SU-DHL-6 (cell line): ENCODE results near the gene ST6GALNAC2.

Source experiments
- H2AFZ ChIP-seq: fragments of 200-600 bp; sonication (generic); 2 replicates; pipeline ENCODE4 v1.6.1; 2014; ENCODE audit warnings: low read depth, mild to moderate bottlenecking, moderate library complexity, mixed read lengths, antibody characterized with exemption, low read length; ENCODE audit not compliant: severe bottlenecking
- H3F3A ChIP-seq: fragments of 200-600 bp; shearing (Covaris generic); 2 replicates; pipeline ENCODE4 v1.6.0; 2016; ENCODE audit warnings: antibody characterized with exemption, mild to moderate bottlenecking; ENCODE audit not compliant: insufficient read depth
- H3K27ac ChIP-seq: fragments of 200-600 bp; sonication (generic); 2 replicates; pipeline ENCODE4 v1.5.1; 2016; ENCODE audit warnings: low read depth, mild to moderate bottlenecking, low read length, moderate library complexity, mixed read lengths
- H3K27me3 ChIP-seq: fragments of 200-600 bp; sonication (generic), shearing (Covaris generic); 2 replicates; pipeline ENCODE4 v1.6.0; 2014; ENCODE audit warnings: mild to moderate bottlenecking, low read length
- H3K36me3 ChIP-seq: fragments of 200-600 bp; sonication (generic); 2 replicates; pipeline ENCODE4 v1.6.1; 2014; ENCODE audit warnings: mild to moderate bottlenecking, low read length, mixed read lengths
- H3K4me2 ChIP-seq: fragments of 300-600, 200-600 bp; shearing (Covaris generic), sonication (generic); 2 replicates; pipeline ENCODE4 v1.6.0; 2014; ENCODE audit warnings: low read length, low read depth, mild to moderate bottlenecking; ENCODE audit not compliant: poor library complexity, severe bottlenecking
- H3K4me3 ChIP-seq: fragments of 200-600 bp; sonication (generic); 2 replicates; pipeline ENCODE4 v1.5.1; 2014; ENCODE audit warnings: antibody characterized with exemption, low read length, mild to moderate bottlenecking, mixed read lengths; ENCODE audit not compliant: insufficient read depth, poor library complexity, severe bottlenecking
- H3K79me2 ChIP-seq: fragments of 200-600 bp; sonication (generic); 2 replicates; pipeline ENCODE4 v1.6.1; 2014; ENCODE audit warnings: mild to moderate bottlenecking, low read length, moderate library complexity; ENCODE audit not compliant: insufficient read depth
- H3K9ac ChIP-seq: fragments of 200-600 bp; sonication (generic); 2 replicates; pipeline ENCODE4 v1.7.0; 2014; ENCODE audit warnings: mild to moderate bottlenecking, low read length
- H3K9me2 ChIP-seq: fragments of 200-600 bp; sonication (generic); replicated peaks from 2 replicates; pipeline ENCODE4 v1.6.1; 2014; ENCODE audit warnings: low read length; ENCODE audit not compliant: insufficient read depth
- H3K9me3 ChIP-seq: fragments of 200-600 bp; sonication (generic); 2 replicates; pipeline ENCODE4 v1.6.1; 2014; ENCODE audit warnings: low read length, mixed read lengths; ENCODE audit not compliant: insufficient read depth
- H4K20me1 ChIP-seq: fragments of 200-600 bp; sonication (generic); 2 replicates; pipeline ENCODE4 v1.6.1; 2014; ENCODE audit warnings: low read depth, mild to moderate bottlenecking, antibody characterized with exemption, low read length, moderate library complexity, mixed read lengths
- EZH2phosphoT487 ChIP-seq: fragments of 200-600 bp; sonication (generic), shearing (Covaris generic); conservative IDR thresholded peaks from 2 replicates; pipeline ENCODE4 v1.6.1; 2018; ENCODE audit warnings: mild to moderate bottlenecking, antibody characterized with exemption, low read length, moderate library complexity, mixed read lengths
- TF ChIP-seq, protein P1 (sequence below): fragments of 200-600 bp; sonication (generic); IDR thresholded peaks from one replicate; pipeline ENCODE4 v1.5.1; 2017; ENCODE audit warnings: antibody characterized with exemption, mild to moderate bottlenecking, low read length, moderate library complexity; ENCODE audit not compliant: insufficient read depth, poor library complexity, severe bottlenecking

ST6GALNAC2 gene

GRCh38 chr17:76543826-76544545, 41.7 kb downstream of the ST6GALNAC2 start:
- TF ChIP-seq, protein P1, sequence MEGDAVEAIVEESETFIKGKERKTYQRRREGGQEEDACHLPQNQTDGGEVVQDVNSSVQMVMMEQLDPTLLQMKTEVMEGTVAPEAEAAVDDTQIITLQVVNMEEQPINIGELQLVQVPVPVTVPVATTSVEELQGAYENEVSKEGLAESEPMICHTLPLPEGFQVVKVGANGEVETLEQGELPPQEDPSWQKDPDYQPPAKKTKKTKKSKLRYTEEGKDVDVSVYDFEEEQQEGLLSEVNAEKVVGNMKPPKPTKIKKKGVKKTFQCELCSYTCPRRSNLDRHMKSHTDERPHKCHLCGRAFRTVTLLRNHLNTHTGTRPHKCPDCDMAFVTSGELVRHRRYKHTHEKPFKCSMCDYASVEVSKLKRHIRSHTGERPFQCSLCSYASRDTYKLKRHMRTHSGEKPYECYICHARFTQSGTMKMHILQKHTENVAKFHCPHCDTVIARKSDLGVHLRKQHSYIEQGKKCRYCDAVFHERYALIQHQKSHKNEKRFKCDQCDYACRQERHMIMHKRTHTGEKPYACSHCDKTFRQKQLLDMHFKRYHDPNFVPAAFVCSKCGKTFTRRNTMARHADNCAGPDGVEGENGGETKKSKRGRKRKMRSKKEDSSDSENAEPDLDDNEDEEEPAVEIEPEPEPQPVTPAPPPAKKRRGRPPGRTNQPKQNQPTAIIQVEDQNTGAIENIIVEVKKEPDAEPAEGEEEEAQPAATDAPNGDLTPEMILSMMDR, result no peak
- Histone ChIP-seq H3K4me2 (no peak overlapping the region), H3F3A (no peaks in the 10 kb centered on the region), H3K36me3 (no peaks in the 10 kb centered on the region), H2AFZ (no peak overlapping the region), H3K4me3 (no peak overlapping the region), H3K9me2 (no peaks in the 10 kb centered on the region), H3K27me3 (no peaks in the 10 kb centered on the region), H3K9me3 (no peaks in the 10 kb centered on the region), H3K9ac (no peak overlapping the region), H4K20me1 (no peaks in the 10 kb centered on the region), H3K27ac (no peak overlapping the region), H3K79me2 (no peaks in the 10 kb centered on the region)

- Histone ChIP-seq H3K9me2 (no peaks in the 10 kb centered on the region), H3K4me3 (no peak overlapping the region), H2AFZ (no peak overlapping the region), H3K9ac (no peak overlapping the region), H3K9me3 (no peaks in the 10 kb centered on the region), H4K20me1 (no peaks in the 10 kb centered on the region), H3K27me3 (no peaks in the 10 kb centered on the region), H3F3A (no peaks in the 10 kb centered on the region), H3K36me3 (no peaks in the 10 kb centered on the region), H3K79me2 (no peaks in the 10 kb centered on the region), H3K27ac (no peak overlapping the region), H3K4me2 (no peak overlapping the region)
- TF ChIP-seq EZH2phosphoT487, result no peak
- TF ChIP-seq, protein P1, result no peak
Measured at GRCh38 chr17:76543482-76543825, 42.2 kb downstream of the ST6GALNAC2 start.

DNA sequence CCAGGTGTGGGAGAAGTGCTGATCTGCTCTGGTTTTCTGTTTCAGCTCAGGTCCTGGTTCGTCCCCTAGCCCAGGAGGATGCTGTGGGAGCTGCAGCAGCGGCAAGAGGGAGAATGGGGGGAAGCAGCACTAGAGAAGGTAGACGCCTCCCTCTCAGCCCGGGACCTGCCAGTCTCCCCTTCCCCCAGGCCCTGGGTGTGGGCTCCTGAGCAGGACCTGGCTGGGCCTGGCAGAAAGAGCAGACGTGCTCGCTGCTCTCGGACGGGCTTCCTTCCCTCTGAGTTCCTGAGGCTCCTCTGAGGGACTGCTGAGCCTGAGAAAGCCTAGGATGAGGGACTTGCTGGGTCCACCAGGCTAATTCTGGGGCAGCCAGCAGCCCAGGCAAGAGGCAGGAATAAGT, 42.7 kb downstream of the ST6GALNAC2 start:
- no peak overlapping the region for H2AFZ ChIP-seq
- H3K9ac ChIP-seq, result no peak overlapping the region
- H3K9me3 ChIP-seq, result no peaks in the 10 kb centered on the region
- no peak overlapping the region for H3K4me2 ChIP-seq
- H3K36me3 ChIP-seq, result no peaks in the 10 kb centered on the region
- H3K27ac ChIP-seq, result no peak overlapping the region
- TF ChIP-seq, protein P1, result no peak
- TF ChIP-seq EZH2phosphoT487, result no peak
- no peaks in the 10 kb centered on the region for H3K9me2 ChIP-seq
- H3K79me2 ChIP-seq, result no peaks in the 10 kb centered on the region
- H3F3A ChIP-seq, result no peaks in the 10 kb centered on the region
- H3K27me3 ChIP-seq, result no peaks in the 10 kb centered on the region
- H3K4me3 ChIP-seq, result no peak overlapping the region
- H4K20me1 ChIP-seq, result no peaks in the 10 kb centered on the region
